SK-N-MC (cell line): ENCODE data around the gene ABR.

ENCODE experiments used
- EZH2 ChIP-seq: fragments of 200-600 bp; sonication (generic); IDR thresholded peaks from one replicate; pipeline ENCODE4 v1.6.1; 2017; ENCODE audit warnings: antibody characterized with exemption
- FOXP2 ChIP-seq: optimal IDR thresholded peaks from 2 replicates; pipeline ENCODE3; 2011; ENCODE audit warnings: mild to moderate bottlenecking, moderate library complexity; ENCODE audit not compliant: insufficient read depth; ENCODE audit errors: extremely low read length, control extremely low read depth
- POLR2AphosphoS5 ChIP-seq: IDR thresholded peaks from 2 replicates; pipeline ENCODE4 v1.6.1; 2012; ENCODE audit warnings: mild to moderate bottlenecking, low read depth, low read length, borderline replicate concordance

DNA sequence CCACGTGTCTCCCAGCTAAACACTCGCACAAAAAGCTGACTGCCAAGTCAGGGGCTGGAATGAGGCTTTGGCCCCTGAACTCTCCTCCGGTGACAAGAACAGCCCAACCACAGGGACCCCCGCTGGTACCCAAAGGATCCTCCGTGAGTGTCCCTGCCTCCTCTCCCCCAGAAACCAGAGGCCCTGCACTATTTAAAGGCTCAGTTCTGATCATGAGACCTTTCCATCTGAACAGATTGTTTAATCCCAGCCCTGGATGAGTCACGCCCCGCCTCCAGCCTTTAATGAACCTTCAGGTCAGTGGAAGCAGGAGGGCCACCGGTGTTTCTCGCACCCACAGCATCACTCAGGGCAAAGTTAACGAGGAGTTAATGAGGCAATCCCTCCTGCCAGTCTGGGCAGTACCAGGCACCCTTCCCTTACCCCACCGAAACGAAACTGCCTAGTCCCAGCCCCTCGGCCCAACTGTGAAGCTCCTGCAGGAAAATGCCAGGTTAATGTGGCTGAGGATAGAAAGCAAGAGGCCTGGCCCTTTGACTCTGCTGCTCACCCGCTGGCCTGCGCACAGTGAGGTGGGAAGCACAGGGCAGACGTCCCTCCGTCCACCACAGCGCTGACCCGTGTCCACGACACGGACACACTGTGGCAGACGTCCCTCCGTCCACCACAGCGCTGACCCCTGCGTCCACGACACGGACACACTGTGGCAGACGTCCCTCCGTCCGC, 150.4 kb downstream of the ABR start:
- TF ChIP-seq EZH2, result no peak
- TF ChIP-seq POLR2AphosphoS5, result no peak
- TF ChIP-seq FOXP2, result no peak
